GM23338 (cell line): ENCODE measurements around the gene SLCO4A1.

Experiments used
- CREB1 ChIP-seq: fragments of 250-450 bp; sonication (Bioruptor Pico); IDR thresholded peaks from 2 replicates; pipeline ENCODE4 v1.5.0; 2020; ENCODE audit warnings: low read depth, mild to moderate bottlenecking, moderate library complexity
- EZH2 ChIP-seq: fragments of 200-600 bp; sonication (generic); IDR thresholded peaks from one replicate; pipeline ENCODE4 v1.8.0; 2017; ENCODE audit warnings: antibody characterized with exemption, mild to moderate bottlenecking, low read depth; ENCODE audit not compliant: unreplicated experiment
- EZH2phosphoT487 ChIP-seq: fragments of 200-600 bp; sonication (generic); IDR thresholded peaks from one replicate; pipeline ENCODE4 v1.8.1; 2018; ENCODE audit warnings: antibody characterized with exemption; ENCODE audit not compliant: unreplicated experiment
- JUNB ChIP-seq: IDR thresholded peaks from one replicate; pipeline ENCODE4 v1.6.1; 2016; ENCODE audit warnings: antibody characterized with exemption; ENCODE audit not compliant: unreplicated experiment
- POLR2AphosphoS5 ChIP-seq: IDR thresholded peaks from 2 replicates; pipeline ENCODE4 v1.6.1; 2016; ENCODE audit warnings: antibody characterized with exemption, low read depth
- STAT1 ChIP-seq: IDR thresholded peaks from one replicate; pipeline ENCODE4 v1.6.1; 2016; ENCODE audit warnings: antibody characterized with exemption; ENCODE audit not compliant: unreplicated experiment
- ZNF114 ChIP-seq: fragments of 250-450 bp; sonication (Bioruptor Pico); IDR thresholded peaks from 2 replicates; pipeline ENCODE4 v1.5.0; 2020; ENCODE audit warnings: mild to moderate bottlenecking, moderate library complexity
- ZNF331 ChIP-seq: fragments of 250-450 bp; sonication (Bioruptor Pico); IDR thresholded peaks from 2 replicates; pipeline ENCODE4 v1.5.0; 2020; ENCODE audit warnings: low read depth, mild to moderate bottlenecking, moderate library complexity
- TF ChIP-seq, protein P1 (sequence below), 2 experiments: fragments of 200-600 bp in 1 of 2; sonication (generic) in 1 of 2; conservative IDR thresholded peaks; 2 replicates each; pipeline versions ENCODE4 v1.5.1 to v1.6.1; 2016 to 2017; ENCODE audit warnings: antibody characterized with exemption in 2 of 2, low read depth in 2 of 2, mild to moderate bottlenecking in 2 of 2, moderate library complexity in 1 of 2
- TF ChIP-seq, protein P2 (sequence below): IDR thresholded peaks from one replicate; pipeline ENCODE4 v1.6.1; 2018; ENCODE audit warnings: antibody characterized with exemption; ENCODE audit not compliant: unreplicated experiment
- TF ChIP-seq, protein P3 (sequence below): IDR thresholded peaks from 2 replicates; pipeline ENCODE4 v1.6.1; 2016; ENCODE audit warnings: antibody characterized with exemption

DNA sequence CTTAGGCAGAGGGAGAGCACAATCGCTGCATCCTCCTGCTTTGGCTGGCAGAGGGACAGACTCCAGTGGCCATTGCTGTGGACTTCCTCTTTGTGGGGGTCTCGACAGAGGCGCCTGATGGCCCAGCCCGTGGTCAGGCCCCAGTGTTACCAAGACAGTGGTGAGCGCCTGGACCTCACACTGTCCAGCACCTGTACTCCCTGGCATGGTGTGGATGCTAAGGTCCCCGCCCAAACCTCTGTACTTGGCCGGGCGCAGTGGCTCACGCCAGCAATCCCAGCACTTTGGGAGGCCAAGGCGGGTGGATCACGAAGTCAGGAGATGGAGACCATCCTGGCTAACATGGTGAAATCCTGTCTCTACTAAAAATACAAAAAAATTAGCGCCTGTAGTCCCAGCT, 64.0 kb downstream of the SLCO4A1 start:
- TF ChIP-seq, protein P1, sequence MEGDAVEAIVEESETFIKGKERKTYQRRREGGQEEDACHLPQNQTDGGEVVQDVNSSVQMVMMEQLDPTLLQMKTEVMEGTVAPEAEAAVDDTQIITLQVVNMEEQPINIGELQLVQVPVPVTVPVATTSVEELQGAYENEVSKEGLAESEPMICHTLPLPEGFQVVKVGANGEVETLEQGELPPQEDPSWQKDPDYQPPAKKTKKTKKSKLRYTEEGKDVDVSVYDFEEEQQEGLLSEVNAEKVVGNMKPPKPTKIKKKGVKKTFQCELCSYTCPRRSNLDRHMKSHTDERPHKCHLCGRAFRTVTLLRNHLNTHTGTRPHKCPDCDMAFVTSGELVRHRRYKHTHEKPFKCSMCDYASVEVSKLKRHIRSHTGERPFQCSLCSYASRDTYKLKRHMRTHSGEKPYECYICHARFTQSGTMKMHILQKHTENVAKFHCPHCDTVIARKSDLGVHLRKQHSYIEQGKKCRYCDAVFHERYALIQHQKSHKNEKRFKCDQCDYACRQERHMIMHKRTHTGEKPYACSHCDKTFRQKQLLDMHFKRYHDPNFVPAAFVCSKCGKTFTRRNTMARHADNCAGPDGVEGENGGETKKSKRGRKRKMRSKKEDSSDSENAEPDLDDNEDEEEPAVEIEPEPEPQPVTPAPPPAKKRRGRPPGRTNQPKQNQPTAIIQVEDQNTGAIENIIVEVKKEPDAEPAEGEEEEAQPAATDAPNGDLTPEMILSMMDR (conservative IDR thresholded peaks at IDR 0.05; ENCODE audit: low read depth in 2 of 2), result no peak
- TF ChIP-seq, protein P2, sequence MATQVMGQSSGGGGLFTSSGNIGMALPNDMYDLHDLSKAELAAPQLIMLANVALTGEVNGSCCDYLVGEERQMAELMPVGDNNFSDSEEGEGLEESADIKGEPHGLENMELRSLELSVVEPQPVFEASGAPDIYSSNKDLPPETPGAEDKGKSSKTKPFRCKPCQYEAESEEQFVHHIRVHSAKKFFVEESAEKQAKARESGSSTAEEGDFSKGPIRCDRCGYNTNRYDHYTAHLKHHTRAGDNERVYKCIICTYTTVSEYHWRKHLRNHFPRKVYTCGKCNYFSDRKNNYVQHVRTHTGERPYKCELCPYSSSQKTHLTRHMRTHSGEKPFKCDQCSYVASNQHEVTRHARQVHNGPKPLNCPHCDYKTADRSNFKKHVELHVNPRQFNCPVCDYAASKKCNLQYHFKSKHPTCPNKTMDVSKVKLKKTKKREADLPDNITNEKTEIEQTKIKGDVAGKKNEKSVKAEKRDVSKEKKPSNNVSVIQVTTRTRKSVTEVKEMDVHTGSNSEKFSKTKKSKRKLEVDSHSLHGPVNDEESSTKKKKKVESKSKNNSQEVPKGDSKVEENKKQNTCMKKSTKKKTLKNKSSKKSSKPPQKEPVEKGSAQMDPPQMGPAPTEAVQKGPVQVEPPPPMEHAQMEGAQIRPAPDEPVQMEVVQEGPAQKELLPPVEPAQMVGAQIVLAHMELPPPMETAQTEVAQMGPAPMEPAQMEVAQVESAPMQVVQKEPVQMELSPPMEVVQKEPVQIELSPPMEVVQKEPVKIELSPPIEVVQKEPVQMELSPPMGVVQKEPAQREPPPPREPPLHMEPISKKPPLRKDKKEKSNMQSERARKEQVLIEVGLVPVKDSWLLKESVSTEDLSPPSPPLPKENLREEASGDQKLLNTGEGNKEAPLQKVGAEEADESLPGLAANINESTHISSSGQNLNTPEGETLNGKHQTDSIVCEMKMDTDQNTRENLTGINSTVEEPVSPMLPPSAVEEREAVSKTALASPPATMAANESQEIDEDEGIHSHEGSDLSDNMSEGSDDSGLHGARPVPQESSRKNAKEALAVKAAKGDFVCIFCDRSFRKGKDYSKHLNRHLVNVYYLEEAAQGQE, result no peak
- TF ChIP-seq EZH2 (no peak), POLR2AphosphoS5 (no peak), EZH2phosphoT487 (no peak), ZNF114 (CRISPR knock-in tag) (no peak), ZNF331 (CRISPR knock-in tag) (no peak), JUNB (no peak), STAT1 (no peak), CREB1 (CRISPR knock-in tag) (no peak)
- TF ChIP-seq, protein P3, sequence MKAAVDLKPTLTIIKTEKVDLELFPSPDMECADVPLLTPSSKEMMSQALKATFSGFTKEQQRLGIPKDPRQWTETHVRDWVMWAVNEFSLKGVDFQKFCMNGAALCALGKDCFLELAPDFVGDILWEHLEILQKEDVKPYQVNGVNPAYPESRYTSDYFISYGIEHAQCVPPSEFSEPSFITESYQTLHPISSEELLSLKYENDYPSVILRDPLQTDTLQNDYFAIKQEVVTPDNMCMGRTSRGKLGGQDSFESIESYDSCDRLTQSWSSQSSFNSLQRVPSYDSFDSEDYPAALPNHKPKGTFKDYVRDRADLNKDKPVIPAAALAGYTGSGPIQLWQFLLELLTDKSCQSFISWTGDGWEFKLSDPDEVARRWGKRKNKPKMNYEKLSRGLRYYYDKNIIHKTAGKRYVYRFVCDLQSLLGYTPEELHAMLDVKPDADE, result no peak
